HepG2 (cell line): ENCODE results near the gene PRPF38A. TPM values are rescaled to one million over a fixed set of nuclear protein-coding genes. Genes with fewer than 3 reads are reported as not detected.

ENCODE experiments used
- ATAC-seq: fragments of 200-7000 bp; cut with Tn5 transposase; 3 replicates; pipeline ENCODE4 v1.9.1; 2020; ENCODE audit warnings: mild to moderate bottlenecking, moderate library complexity
- BruUV-seq: library from RNA; stranded (reverse); fragments of 400-500 nt; replicated peaks from 2 replicates; lab custom pipeline; 2021; lab: Mats Ljungman, UMichigan
- CTCF ChIA-PET: fragments of 300-600 bp; formaldehyde crosslinking; extraction: SDS; loops from one replicate; lab custom pipeline; 2021; ENCODE audit warnings: low total read pairs, inconsistent platforms, low intra/inter-chr PET ratio; lab: Yijun Ruan, JAX
- POLR2A ChIA-PET: fragments of 350-600 bp; sonication (Branson Sonifier 250); formaldehyde crosslinking; loops from one replicate; lab custom pipeline; 2020; ENCODE audit warnings: antibody characterized with exemption, inconsistent platforms; lab: Yijun Ruan, JAX
- DNase-seq: peaks from one replicate; pipeline ENCODE4 v3.0.0-alpha.2; 2015; ENCODE audit warnings: low spot score
- FAIRE-seq: peaks from 3 replicates; lab custom pipeline; 2011; peaks lifted over from hg19 to GRCh38; lab: Jason Lieb, UNC
- H2AFZ ChIP-seq: one replicate; pipeline ENCODE4 v1.6.1; 2011; ENCODE audit warnings: low read length, inconsistent platforms
- H3K27ac ChIP-seq: fragments of 300-600 bp; 3 replicates; pipeline ENCODE4 v1.8.0; 2011; ENCODE audit warnings: mixed run types, mild to moderate bottlenecking, mixed read lengths, low read length, inconsistent platforms; ENCODE audit not compliant: insufficient read depth; ENCODE audit errors: extremely low read length
- H3K27me3 ChIP-seq, 2 experiments: fragments of 200-600 bp in 1 of 2; 2 replicates in 1 of 2; 3 replicates in 1 of 2; pipeline versions ENCODE4 v1.6.0 to v1.8.0; 2011; ENCODE audit warnings: low read length in 2 of 2, mild to moderate bottlenecking in 2 of 2, moderate library complexity in 2 of 2, inconsistent platforms in 1 of 2; ENCODE audit not compliant: insufficient read depth in 2 of 2, control insufficient read depth in 1 of 2
- H3K36me3 ChIP-seq, 2 experiments: fragments of 200-600 bp in 1 of 2; replicated peaks in 1 of 2; 2 replicates in 1 of 2; 3 replicates in 1 of 2; pipeline versions ENCODE4 v1.5.1 to v1.8.0; 2011; ENCODE audit warnings: low read length in 2 of 2, inconsistent platforms in 1 of 2; ENCODE audit not compliant: insufficient read depth in 2 of 2, control insufficient read depth in 1 of 2
- H3K4me1 ChIP-seq: 2 replicates; pipeline ENCODE4 v1.5.1; 2012; ENCODE audit warnings: low read length, inconsistent platforms; ENCODE audit not compliant: insufficient read depth
- H3K4me2 ChIP-seq: 2 replicates; pipeline ENCODE4 v1.6.0; 2011; ENCODE audit warnings: low read depth, low read length, inconsistent platforms
- H3K4me3 ChIP-seq, 3 experiments: fragments of 200-600 bp in 1 of 3; sonication (generic), shearing (Covaris generic) in 1 of 3; replicated peaks in 1 of 3; 2 replicates each; pipeline ENCODE4 v1.5.1; 2011 to 2016; ENCODE audit warnings: low read length in 3 of 3, inconsistent platforms in 2 of 3, low read depth in 2 of 3, mild to moderate bottlenecking in 2 of 3, control low read depth in 1 of 3, mixed read lengths in 1 of 3; ENCODE audit not compliant: insufficient read depth in 1 of 3
- H3K79me2 ChIP-seq: one replicate; pipeline ENCODE4 v1.6.1; 2011; ENCODE audit warnings: low read length, inconsistent platforms; ENCODE audit not compliant: insufficient read depth
- H3K9ac ChIP-seq: 2 replicates; pipeline ENCODE4 v1.6.0; 2011; ENCODE audit warnings: mild to moderate bottlenecking, low read depth, low read length, inconsistent platforms; ENCODE audit not compliant: insufficient read depth
- H3K9me3 ChIP-seq: 2 replicates; pipeline ENCODE4 v1.5.1; 2012; ENCODE audit warnings: mild to moderate bottlenecking, low read length
- H4K20me1 ChIP-seq: 2 replicates; pipeline ENCODE4 v1.6.0; 2011; ENCODE audit warnings: inconsistent platforms, mild to moderate bottlenecking, low read length, moderate library complexity; ENCODE audit not compliant: insufficient read depth
- JARID2 ChIP-seq: sonication (generic); formaldehyde crosslinking; IDR thresholded peaks from 2 replicates; pipeline ENCODE4 v1.8.1; 2023; ENCODE audit warnings: missing genetic modification reagents, inconsistent platforms; ENCODE audit not compliant: insufficient replicate concordance
- MIER2 ChIP-seq: IDR thresholded peaks from 2 replicates; pipeline ENCODE4 v1.6.1; 2016; ENCODE audit warnings: missing biosample characterization, missing genetic modification reagents
- RARA ChIP-seq: IDR thresholded peaks from 2 replicates; pipeline ENCODE4 v1.6.1; 2016; ENCODE audit warnings: missing genetic modification reagents, missing compliant biosample characterization
- STAG1 ChIP-seq: sonication (generic); formaldehyde crosslinking; IDR thresholded peaks from 2 replicates; pipeline ENCODE4 v1.4.0; 2020; ENCODE audit warnings: missing genetic modification reagents
- ZNF121 ChIP-seq: sonication (generic); formaldehyde crosslinking; IDR thresholded peaks from 2 replicates; pipeline ENCODE4 v1.5.0; 2020; ENCODE audit warnings: mild to moderate bottlenecking, missing genetic modification reagents
- ZNF142 ChIP-seq: sonication (generic); formaldehyde crosslinking; IDR thresholded peaks from 2 replicates; pipeline ENCODE4 v1.4.0; 2020; ENCODE audit warnings: missing genetic modification reagents
- ZNF354B ChIP-seq: sonication (generic); formaldehyde crosslinking; IDR thresholded peaks from 2 replicates; pipeline ENCODE4 v1.8.0; 2022; ENCODE audit warnings: mild to moderate bottlenecking, missing genetic modification reagents
- ZNF768 ChIP-seq: sonication (generic); formaldehyde crosslinking; IDR thresholded peaks from 2 replicates; pipeline ENCODE4 v1.4.0; 2020; ENCODE audit warnings: missing genetic modification reagents
- ZNF839 ChIP-seq: sonication (generic); formaldehyde crosslinking; IDR thresholded peaks from 2 replicates; pipeline ENCODE4 v1.4.0; 2020; ENCODE audit warnings: missing genetic modification reagents, mild to moderate bottlenecking, borderline replicate concordance
- WGBS: methylation state at CpG from one replicate; pipeline ENCODE4 v1.1.6; 2017; ENCODE audit warnings: low lambda C conversion rate; 5-methylcytosine and 5-hydroxymethylcytosine counted together
- in situ Hi-C: cut with HindIII; loops from 2 replicates; pipeline ENCODE4 v1.10.0; 2017; ENCODE audit warnings: low pct_unique_long_range_greater_than_20kb; ENCODE audit not compliant: extremely low pct_ligation_motif_present
- intact Hi-C: fragments of 100-400 bp; cut with micrococcal nuclease; formaldehyde crosslinking; loops from one replicate; pipeline ENCODE4 v1.10.0; 2022; ENCODE audit not compliant: unreplicated experiment
- polyA plus RNA-seq, 8 experiments: library from polyadenylated mRNA; depleted of rRNA in 3 of 8; stranded (reverse) in 7 of 8; unstranded in 1 of 8; fragments of >200 nt; fragmentation: Illumina TruSeq in 4 of 8; extraction: Trizol in 4 of 8; gene quantifications; 2 replicates each; pipeline versions ENCODE4 v1.2.1 to v1.2.3, GENCODE V29; 2011 to 2016; ENCODE audit warnings: low read depth in 4 of 8, missing spikeins in 1 of 8, mixed read lengths in 1 of 8; ENCODE audit not compliant: insufficient read depth in 1 of 8
- total RNA-seq, 5 experiments: library from RNA; depleted of rRNA; stranded (reverse); fragments of >200 nt; fragmentation: Illumina TruSeq; extraction: Trizol; gene quantifications; 2 replicates each; pipeline ENCODE4 v1.2.3, GENCODE V29; 2016; ENCODE audit warnings: low read depth in 1 of 5
- TF ChIP-seq, protein P1 (sequence below): sonication (generic); IDR thresholded peaks from 2 replicates; pipeline ENCODE4 v1.6.1; 2016; ENCODE audit warnings: low read depth, borderline replicate concordance
- TF ChIP-seq, protein P2 (sequence below): fragments of 450-650 bp; IDR thresholded peaks from 2 replicates; pipeline ENCODE4 v1.6.1; 2017

PRPF38A gene
- total and polyA plus RNA-seq, 2 of the 13 experiments (the other 11 are each of a cell fraction or from before 2014, with no cell fraction given): 18.3 to 45.5 TPM

DNA sequence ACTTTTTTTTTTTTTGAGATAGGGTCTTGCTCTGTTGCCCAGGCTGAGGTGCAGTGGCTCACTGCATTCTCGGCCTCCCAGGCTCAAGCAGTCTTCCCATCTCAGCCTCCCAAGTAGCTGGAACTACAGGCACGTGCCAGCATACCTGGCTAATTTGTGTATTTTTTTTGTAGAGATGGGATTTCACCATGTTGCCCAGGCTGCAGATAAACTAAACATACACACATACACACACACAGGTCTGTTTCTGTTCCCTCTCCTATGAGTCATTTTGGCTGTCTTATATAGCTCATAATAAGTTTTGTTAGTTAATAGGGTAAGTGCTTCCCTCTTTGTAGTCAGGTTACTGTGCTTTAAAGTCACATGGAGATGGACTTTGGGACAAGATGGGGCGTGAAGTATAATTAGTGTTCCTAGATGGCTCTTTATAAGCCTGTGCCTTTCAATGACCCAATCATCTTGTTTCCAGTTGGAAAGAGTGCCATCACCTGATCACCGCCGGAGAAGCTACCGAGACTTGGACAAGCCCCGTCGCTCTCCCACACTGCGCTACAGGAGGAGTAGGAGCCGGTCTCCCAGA is 9.1 kb downstream of the PRPF38A start:
- H3K4me3 ChIP-seq: no peak overlapping the region
- intact Hi-C loops (no loop called here), in situ Hi-C loops (no loop called here)
- H3K79me2 ChIP-seq: no peaks in the 10 kb centered on the region
- ChIA-PET CTCF (no interaction called here), POLR2A (interaction anchor here (3.0 kb wide), 1 partner anchor 9 kb away, joined by 12 read pairs; the partner anchor contains the start of genes ORC1 and PRPF38A)
- BruUV-seq: no TSS peak
- TF ChIP-seq ZNF121 (peak; percentile 58; the same call in 1 of the 2 replicates), ZNF839 (no peak)
- H4K20me1 ChIP-seq: no peaks in the 10 kb centered on the region
- H3K27ac ChIP-seq: no peak overlapping the region
- H3K9me3 ChIP-seq: no peaks in the 10 kb centered on the region
- H3K4me2 ChIP-seq: no peak overlapping the region
- no peak for DNase-seq
- no peaks in the 10 kb centered on the region for H3K27me3 ChIP-seq
- peaks cover 39 to 85% of the 10 kb centered on the region in 2 experiments for H3K36me3 ChIP-seq
- FAIRE-seq: no peak
- no peak overlapping the region for H3K9ac ChIP-seq
- over 99% methylated on average over 10 of the region's 10 CpGs for WGBS
- no peak for ATAC-seq
- H2AFZ ChIP-seq: no peak overlapping the region
- H3K4me1 ChIP-seq: no peaks in the 10 kb centered on the region

GRCh38 chr1:52414942-52415341 is 10.5 kb downstream of the PRPF38A start:
- DNase-seq: no peak
- Histone ChIP-seq H4K20me1 (no peaks in the 10 kb centered on the region), H3K36me3 (peaks cover 32 to 76% of the 10 kb centered on the region in 2 experiments), H3K4me2 (no peak overlapping the region), H3K4me1 (no peaks in the 10 kb centered on the region), H3K79me2 (no peaks in the 10 kb centered on the region), H3K9me3 (no peaks in the 10 kb centered on the region), H3K4me3 (no peak overlapping the region), H3K9ac (no peak overlapping the region), H3K27ac (no peak overlapping the region), H3K27me3 (no peaks in the 10 kb centered on the region), H2AFZ (no peak overlapping the region)
- POLR2A ChIA-PET: interaction anchor here (3.0 kb wide), 1 partner anchor 10 kb away, joined by 12 read pairs; the partner anchor contains the start of genes ORC1 and PRPF38A
- no peak for ATAC-seq
- in situ Hi-C loops (no loop called here), intact Hi-C loops (no loop called here)
- FAIRE-seq: no peak
- no TSS peak for BruUV-seq
- CTCF ChIA-PET: no interaction called here
- no peak for TF ChIP-seq MIER2 (CRISPR knock-in tag)
- no peak for TF ChIP-seq ZNF768 (CRISPR knock-in tag)
- no peak for TF ChIP-seq JARID2 (CRISPR knock-in tag)
- TF ChIP-seq STAG1 (CRISPR knock-in tag): no peak
- TF ChIP-seq, protein P1, sequence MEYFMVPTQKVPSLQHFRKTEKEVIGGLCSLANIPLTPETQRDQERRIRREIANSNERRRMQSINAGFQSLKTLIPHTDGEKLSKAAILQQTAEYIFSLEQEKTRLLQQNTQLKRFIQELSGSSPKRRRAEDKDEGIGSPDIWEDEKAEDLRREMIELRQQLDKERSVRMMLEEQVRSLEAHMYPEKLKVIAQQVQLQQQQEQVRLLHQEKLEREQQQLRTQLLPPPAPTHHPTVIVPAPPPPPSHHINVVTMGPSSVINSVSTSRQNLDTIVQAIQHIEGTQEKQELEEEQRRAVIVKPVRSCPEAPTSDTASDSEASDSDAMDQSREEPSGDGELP: no peak
- no peak for TF ChIP-seq RARA (CRISPR knock-in tag)
- no peak for TF ChIP-seq ZNF121
- no peak for TF ChIP-seq ZNF142 (CRISPR knock-in tag)
- TF ChIP-seq, protein P2, sequence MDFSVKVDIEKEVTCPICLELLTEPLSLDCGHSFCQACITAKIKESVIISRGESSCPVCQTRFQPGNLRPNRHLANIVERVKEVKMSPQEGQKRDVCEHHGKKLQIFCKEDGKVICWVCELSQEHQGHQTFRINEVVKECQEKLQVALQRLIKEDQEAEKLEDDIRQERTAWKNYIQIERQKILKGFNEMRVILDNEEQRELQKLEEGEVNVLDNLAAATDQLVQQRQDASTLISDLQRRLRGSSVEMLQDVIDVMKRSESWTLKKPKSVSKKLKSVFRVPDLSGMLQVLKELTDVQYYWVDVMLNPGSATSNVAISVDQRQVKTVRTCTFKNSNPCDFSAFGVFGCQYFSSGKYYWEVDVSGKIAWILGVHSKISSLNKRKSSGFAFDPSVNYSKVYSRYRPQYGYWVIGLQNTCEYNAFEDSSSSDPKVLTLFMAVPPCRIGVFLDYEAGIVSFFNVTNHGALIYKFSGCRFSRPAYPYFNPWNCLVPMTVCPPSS: no peak
- no peak for TF ChIP-seq ZNF354B
